Right cardiac atrium (tissue), 5 donors: Measurements from ENCODE around the gene EDNRA. TPM values are rescaled to one million over a fixed set of nuclear protein-coding genes. Genes with fewer than 3 reads are reported as not detected.

ENCODE experiments used
- ATAC-seq, 2 donors: fragments of 200-7000 bp; cut with Tn5 transposase; one replicate each; pipeline versions ENCODE4 v1.8.0 to v1.9.1; 2020; ENCODE audit warnings: moderate library complexity in 2 of 2, mild to moderate bottlenecking in 1 of 2
- DNase-seq, 3 donors: peaks; one replicate each; pipeline ENCODE4 v3.0.0-alpha.2; 2020
- H3K27ac ChIP-seq: one replicate; pipeline ENCODE4 v1.5.1; 2013; ENCODE audit warnings: mild to moderate bottlenecking, low read length, control low read depth, moderate library complexity
- H3K27me3 ChIP-seq: one replicate; pipeline ENCODE4 v1.6.1; 2013; ENCODE audit not compliant: control insufficient read depth, insufficient read depth
- H3K4me1 ChIP-seq: one replicate; pipeline ENCODE4 v1.6.1; 2013; ENCODE audit warnings: low read length; ENCODE audit not compliant: control insufficient read depth, insufficient read depth
- H3K4me3 ChIP-seq: one replicate; pipeline ENCODE4 v1.5.1; 2013; ENCODE audit warnings: low read length, control low read depth
- H3K9me3 ChIP-seq: one replicate; pipeline ENCODE4 v1.6.1; 2013; ENCODE audit warnings: low read length; ENCODE audit not compliant: control insufficient read depth
- WGBS: extraction: QIAGEN DNeasy Blood & Tissue Kit; methylation state at CpG from one replicate; pipeline ENCODE4 v1.1.7; 2013; 5-methylcytosine and 5-hydroxymethylcytosine counted together
- intact Hi-C, 4 donors: fragments of 100-400 bp; cut with DNase I; formaldehyde crosslinking; loops; one replicate each; pipeline versions ENCODE4 v1.11.0 to v1.14.0; 2022 to 2023
- polyA plus RNA-seq: library from polyadenylated mRNA; stranded (reverse); fragments of 200-250 nt; gene quantifications from one replicate; pipeline ENCODE4 v1.2.3, GENCODE V29; 2013
- total RNA-seq, 4 donors: library from RNA; stranded (reverse); fragmentation: NEBNext Ultra II Directional; extraction: Animal tissue kit (Norgen Biotek cat#: 25700); gene quantifications; one replicate each; pipeline ENCODE4 v1.2.1, GENCODE V29; 2021
- donor health status: healthy with polysubstance abuse.
- donor health status: DM: no; HTN: yes; CAD: no.
- donor health status: DM: no; HTN: no; CAD: no.
- donor health status: DM: no; HTN: yes; CAD: no; lungs with severe emphysema.
- donor health status: DM: yes; HTN: yes; CAD: no.

The EDNRA gene
- total and polyA plus RNA-seq, 5 donors: 21.9 to 99.8 (median 64.2) TPM

DNA sequence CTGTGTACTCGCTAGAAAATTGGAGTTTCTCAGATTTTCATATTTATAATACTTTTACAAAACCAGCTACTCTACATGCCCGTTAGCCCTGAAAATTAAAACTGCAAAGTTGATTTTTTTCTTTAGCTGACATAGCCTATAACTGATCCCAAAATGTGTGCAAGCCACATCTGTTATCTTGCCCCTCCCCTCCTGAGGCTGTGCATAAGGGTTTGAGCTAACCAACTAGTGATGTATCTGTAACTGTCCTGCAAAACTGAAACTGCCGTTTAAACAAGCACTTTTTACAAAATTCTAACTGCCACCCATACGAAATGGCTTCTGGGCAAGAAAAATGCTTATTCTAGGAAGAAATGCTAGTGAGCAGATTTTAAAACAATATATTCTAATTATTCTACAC lies 59.1 kb downstream of the EDNRA start:
- intact Hi-C loops: no loop called here
- DNase-seq (no peak), ATAC-seq (no peak)
- WGBS: 83% methylated on average over 4 of the region's 4 CpGs
- H3K27ac ChIP-seq: no peak overlapping the region
- H3K9me3 ChIP-seq: no peaks in the 10 kb centered on the region
- no peaks in the 10 kb centered on the region for H3K4me1 ChIP-seq
- H3K4me3 ChIP-seq: no peak overlapping the region
- H3K27me3 ChIP-seq: no peaks in the 10 kb centered on the region

DNA sequence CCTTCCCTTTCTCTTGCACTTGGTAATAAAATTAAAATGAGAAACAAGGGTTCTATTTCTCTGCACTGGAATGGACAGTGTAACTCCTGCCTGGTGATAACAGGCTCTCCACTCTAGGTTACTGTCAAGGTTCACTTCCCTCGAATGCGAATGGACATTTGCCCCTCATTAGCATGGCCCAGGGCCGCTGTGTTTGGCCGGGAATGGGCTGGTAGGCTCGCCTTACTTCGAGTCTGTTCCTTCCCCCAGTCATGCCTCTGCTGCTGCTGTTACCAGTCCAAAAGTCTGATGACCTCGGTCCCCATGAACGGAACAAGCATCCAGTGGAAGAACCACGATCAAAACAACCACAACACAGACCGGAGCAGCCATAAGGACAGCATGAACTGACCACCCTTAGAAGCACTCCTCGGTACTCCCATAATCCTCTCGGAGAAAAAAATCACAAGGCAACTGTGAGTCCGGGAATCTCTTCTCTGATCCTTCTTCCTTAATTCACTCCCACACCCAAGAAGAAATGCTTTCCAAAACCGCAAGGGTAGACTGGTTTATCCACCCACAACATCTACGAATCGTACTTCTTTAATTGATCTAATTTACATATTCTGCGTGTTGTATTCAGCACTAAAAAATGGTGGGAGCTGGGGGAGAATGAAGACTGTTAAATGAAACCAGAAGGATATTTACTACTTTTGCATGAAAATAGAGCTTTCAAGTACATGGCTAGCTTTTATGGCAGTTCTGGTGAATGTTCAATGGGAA lies 61.5 kb downstream of the EDNRA start:
- H3K4me1 ChIP-seq: no peaks in the 10 kb centered on the region
- DNase-seq: no peak
- ATAC-seq: no peak
- intact Hi-C loops: no loop called here
- H3K4me3 ChIP-seq: no peak overlapping the region
- no peak overlapping the region for H3K27ac ChIP-seq
- WGBS: 89% methylated on average over 17 of the region's 17 CpGs
- H3K9me3 ChIP-seq: no peaks in the 10 kb centered on the region
- H3K27me3 ChIP-seq: no peaks in the 10 kb centered on the region

DNA sequence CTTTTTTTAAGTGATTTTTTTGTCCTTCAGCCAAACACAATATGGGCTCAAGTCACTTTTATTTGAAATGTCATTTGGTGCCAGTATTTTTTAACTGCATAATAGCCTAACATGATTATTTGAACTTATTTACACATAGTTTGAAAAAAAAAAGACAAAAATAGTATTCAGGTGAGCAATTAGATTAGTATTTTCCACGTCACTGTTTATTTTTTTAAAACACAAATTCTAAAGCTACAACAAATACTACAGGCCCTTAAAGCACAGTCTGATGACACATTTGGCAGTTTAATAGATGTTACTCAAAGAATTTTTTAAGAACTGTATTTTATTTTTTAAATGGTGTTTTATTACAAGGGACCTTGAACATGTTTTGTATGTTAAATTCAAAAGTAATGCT lies 62.1 kb downstream of the EDNRA start:
- no peak for DNase-seq
- no peak for ATAC-seq
- intact Hi-C loops: no loop called here
- Histone ChIP-seq H3K27me3 (no peaks in the 10 kb centered on the region), H3K4me1 (no peaks in the 10 kb centered on the region), H3K27ac (no peak overlapping the region), H3K9me3 (no peaks in the 10 kb centered on the region), H3K4me3 (no peak overlapping the region)
- WGBS: 59% methylated on average over 1 of the region's 1 CpG

DNA sequence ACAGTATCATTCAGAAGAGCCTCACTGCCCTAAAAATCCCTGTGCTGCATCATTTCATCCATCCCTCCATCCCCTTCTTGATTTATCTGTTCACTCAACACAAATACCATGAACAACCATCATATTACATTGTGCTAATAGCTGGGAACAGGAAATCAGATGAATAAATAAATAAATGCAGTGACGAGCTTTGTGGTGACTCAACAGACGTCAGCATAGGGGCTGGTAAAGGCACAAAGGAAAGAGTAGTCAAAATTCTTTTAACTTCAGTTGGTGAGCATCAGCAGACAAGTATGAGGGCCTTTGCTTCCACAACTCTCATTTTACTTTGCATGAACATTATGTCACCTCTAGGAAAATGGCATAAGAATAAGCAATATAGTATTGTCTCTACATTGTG lies 65.5 kb downstream of the EDNRA start:
- ATAC-seq: no peak

DNA sequence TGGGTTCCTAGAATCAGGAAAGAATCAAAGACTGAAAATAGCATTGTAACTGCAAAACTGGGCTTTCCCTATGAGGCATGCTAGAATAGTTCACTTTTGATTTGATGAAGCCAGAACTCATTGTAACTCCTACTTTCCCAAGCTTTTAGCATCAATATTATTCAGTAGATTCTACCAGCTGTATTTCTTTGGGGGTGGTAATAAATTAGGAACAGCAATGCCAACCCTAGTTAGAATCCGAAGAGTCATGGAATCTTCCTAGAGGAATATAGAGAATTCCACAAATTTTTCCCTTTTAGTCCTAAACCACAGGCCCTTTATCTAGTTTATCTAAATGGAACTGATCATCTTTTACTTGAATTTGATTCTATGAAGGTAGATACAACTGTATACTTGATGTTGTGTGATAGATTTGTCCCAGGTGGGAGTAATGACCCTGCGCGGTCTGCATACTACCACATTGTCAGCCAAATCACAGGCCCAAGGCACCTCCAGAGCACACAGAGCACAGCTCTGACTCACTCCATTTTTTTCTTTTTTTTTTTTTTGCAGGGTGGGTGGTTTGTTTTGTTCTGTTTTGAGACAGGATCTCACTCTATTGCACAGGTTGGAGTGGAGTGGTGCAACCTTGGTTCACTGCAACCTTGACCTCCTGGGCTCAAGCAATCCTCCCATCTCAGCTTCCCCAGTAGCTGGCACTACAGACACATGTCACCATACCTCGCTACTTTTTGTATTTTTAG lies 66.6 kb downstream of the EDNRA start:
- DNase-seq (no peak), ATAC-seq (peak; percentile 18 to 25)
- intact Hi-C loops: no loop called here
- H3K27ac ChIP-seq: no peak overlapping the region
- H3K4me1 ChIP-seq: no peaks in the 10 kb centered on the region
- no peaks in the 10 kb centered on the region for H3K27me3 ChIP-seq
- WGBS: 85% methylated on average over 4 of the region's 4 CpGs
- no peak overlapping the region for H3K4me3 ChIP-seq
- H3K9me3 ChIP-seq: no peaks in the 10 kb centered on the region

More for the DNA sequence above, 65.5 kb downstream of the EDNRA start:
- DNase-seq: no peak
- intact Hi-C loops: no loop called here
- H3K27me3 ChIP-seq: no peaks in the 10 kb centered on the region
- WGBS: 43% methylated on average over 2 of the region's 2 CpGs
- no peaks in the 10 kb centered on the region for H3K9me3 ChIP-seq
- no peaks in the 10 kb centered on the region for H3K4me1 ChIP-seq
- H3K27ac ChIP-seq: no peak overlapping the region
- no peak overlapping the region for H3K4me3 ChIP-seq

DNA sequence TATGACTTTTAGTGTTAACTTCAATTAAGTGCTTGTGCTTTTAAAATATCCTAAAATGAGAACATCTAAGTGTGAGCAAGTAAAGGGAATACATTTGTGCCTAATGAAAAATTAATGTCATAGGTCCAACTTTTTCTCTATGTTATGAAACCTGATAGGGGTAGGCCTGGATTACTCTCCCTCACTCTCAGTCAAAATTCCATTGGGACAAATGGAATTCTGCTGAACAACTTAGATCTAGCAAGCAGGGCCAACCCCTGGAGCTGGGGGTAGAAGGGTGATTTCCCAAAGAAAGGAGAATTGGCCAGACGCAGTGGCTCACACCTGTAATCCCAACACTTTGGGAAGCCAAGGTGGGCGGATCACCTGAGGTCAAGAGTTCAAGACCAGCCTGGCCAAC lies 67.4 kb downstream of the EDNRA start:
- ATAC-seq (no peak), DNase-seq (no peak)
- Histone ChIP-seq H3K4me1 (no peaks in the 10 kb centered on the region), H3K27me3 (no peaks in the 10 kb centered on the region), H3K4me3 (no peak overlapping the region), H3K27ac (no peak overlapping the region), H3K9me3 (no peaks in the 10 kb centered on the region)
- intact Hi-C loops: no loop called here
- 83% methylated on average over 2 of the region's 2 CpGs for WGBS

DNA sequence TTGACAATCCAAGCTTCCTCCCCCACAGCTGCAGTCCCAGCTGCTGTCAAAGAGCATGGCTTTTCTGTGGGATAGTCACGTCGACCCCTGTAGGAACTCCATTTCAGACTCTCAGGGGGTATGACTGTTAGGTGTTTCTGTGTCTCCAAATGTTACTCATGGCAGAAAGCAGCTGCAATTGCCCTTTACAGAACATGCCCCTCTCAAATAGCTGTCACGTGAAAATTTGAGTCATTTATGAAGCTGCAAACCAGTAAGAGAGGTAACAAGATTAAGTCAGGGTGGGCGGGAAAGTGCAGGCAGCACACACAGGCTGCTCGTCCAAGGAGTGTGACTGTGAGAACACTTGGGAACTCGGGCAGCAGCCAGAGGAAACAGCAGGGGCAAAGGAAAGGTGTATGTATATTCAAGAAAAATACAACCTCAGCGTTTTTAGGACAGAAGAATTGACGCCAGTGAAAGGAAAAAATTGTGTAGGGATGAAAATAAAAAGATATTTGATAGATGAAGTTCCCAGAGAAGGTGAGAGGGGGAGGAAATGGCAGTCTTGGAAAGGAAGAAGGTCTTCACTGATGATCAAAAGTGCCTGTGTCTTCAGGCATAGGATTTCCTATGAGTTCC lies 69.8 kb downstream of the EDNRA start:
- intact Hi-C loops: no loop called here
- Histone ChIP-seq H3K27ac (no peak overlapping the region), H3K4me3 (peak overlapping the region; percentile 2), H3K9me3 (no peaks in the 10 kb centered on the region), H3K4me1 (no peaks in the 10 kb centered on the region), H3K27me3 (no peaks in the 10 kb centered on the region)
- WGBS: 36% methylated on average over 8 of the region's 8 CpGs
- ATAC-seq: peak; percentile 44
- DNase-seq: no peak

DNA sequence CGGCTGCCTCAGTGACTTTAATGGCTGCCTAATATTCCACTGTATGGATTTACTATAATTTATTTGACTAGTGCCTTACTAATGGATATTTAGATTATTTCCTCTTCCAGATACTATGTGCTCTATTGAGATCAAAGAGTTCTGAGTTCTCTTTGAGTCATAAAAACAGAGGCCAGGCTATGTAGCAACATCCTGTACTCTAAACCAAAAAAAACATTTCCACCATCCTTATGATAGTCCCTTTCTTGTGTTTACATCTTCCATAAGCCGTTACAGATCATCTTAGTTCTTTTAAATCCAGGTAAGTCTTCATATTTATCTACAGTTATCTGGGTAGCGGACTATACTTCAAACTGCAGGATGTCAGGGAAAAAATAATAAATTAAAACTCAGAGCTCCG lies 79.7 kb downstream of the EDNRA start:
- no peak for ATAC-seq
- no peak for DNase-seq
- Histone ChIP-seq H3K9me3 (no peaks in the 10 kb centered on the region), H3K27me3 (no peaks in the 10 kb centered on the region), H3K27ac (no peak overlapping the region), H3K4me3 (no peak overlapping the region), H3K4me1 (no peaks in the 10 kb centered on the region)
- intact Hi-C loops: no loop called here
- WGBS: 86% methylated on average over 4 of the region's 4 CpGs

DNA sequence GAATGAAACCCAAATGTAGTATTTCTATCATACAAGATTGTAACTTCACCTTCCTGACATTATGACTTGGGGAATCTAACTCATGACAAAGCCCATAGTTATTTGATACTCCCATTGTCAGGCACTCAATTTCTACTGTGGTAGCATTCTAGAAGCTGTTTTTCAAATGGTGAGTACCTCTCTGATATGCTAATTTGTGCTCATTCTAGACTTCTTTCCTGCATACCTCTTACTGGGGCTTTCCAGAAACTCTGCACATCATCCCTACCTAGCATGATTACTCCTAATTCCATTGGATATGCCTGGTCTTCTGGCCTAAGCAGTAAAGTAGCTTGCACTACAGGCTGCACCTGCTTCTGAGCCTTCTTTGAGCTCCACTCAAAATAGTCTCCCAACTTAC lies 85.9 kb downstream of the EDNRA start:
- H3K4me1 ChIP-seq: no peaks in the 10 kb centered on the region
- no peak for DNase-seq
- intact Hi-C loops: no loop called here
- H3K9me3 ChIP-seq: no peaks in the 10 kb centered on the region
- H3K27ac ChIP-seq: no peak overlapping the region
- H3K27me3 ChIP-seq: no peaks in the 10 kb centered on the region
- no peak for ATAC-seq
- H3K4me3 ChIP-seq: no peak overlapping the region

DNA sequence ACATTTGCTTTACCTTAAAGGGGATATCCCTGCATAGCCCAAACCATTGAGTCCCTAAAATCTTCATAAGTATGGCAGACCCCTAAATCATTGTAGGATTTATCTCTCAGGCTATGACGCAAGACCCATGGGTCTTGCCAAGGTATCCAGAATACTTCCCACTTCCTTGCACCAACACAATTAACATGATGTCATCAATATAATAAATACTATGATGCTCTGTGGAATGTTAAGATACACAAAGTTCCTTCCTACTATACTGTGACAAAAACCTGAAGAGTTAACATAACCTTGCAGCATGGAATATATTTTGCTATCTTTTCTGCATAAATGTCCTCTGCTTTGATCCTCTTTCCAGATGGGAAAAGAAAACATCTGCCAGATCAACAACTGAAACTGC lies 86.4 kb downstream of the EDNRA start:
- H3K27me3 ChIP-seq: no peaks in the 10 kb centered on the region
- no peaks in the 10 kb centered on the region for H3K4me1 ChIP-seq
- no peak overlapping the region for H3K27ac ChIP-seq
- no peaks in the 10 kb centered on the region for H3K9me3 ChIP-seq
- no peak overlapping the region for H3K4me3 ChIP-seq
- ATAC-seq (no peak), DNase-seq (no peak)
- WGBS: 91% methylated on average over 1 of the region's 1 CpG
- intact Hi-C loops: no loop called here

DNA sequence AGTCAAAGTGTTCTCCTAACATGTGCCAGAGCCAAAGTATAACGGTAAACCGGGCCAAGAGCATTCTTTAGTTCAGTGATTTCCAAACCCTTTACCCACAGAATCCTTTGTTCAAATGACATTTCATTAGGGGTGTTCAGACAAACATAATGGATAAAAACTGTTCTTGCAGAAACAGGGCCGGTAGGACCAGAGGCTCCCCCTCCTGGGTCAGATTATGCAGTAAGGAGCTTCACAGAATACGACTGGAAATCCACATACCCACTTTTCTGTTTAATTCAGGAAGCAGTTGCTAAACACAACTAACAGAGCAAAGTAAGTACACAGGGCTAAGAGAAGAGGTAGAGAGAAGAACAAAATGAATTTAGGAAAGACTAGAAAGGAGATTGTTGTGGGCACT lies 89.7 kb downstream of the EDNRA start:
- no peaks in the 10 kb centered on the region for H3K27me3 ChIP-seq
- intact Hi-C loops: no loop called here
- H3K9me3 ChIP-seq: no peaks in the 10 kb centered on the region
- ATAC-seq: no peak
- DNase-seq: no peak
- WGBS: 27% methylated on average over 4 of the region's 4 CpGs
- no peak overlapping the region for H3K27ac ChIP-seq
- H3K4me1 ChIP-seq: no peaks in the 10 kb centered on the region
- no peak overlapping the region for H3K4me3 ChIP-seq
